Prostate gland (tissue), 2 donors: ENCODE results near the gene WDR83.

ENCODE experiments used
- POLR2A ChIP-seq: fragments of 450-650 bp; IDR thresholded peaks from one replicate; pipeline ENCODE4 v1.6.1; 2016; ENCODE audit warnings: antibody characterized with exemption, mild to moderate bottlenecking
- POLR2AphosphoS5 ChIP-seq: sonication (generic); formaldehyde crosslinking; IDR thresholded peaks from one replicate; pipeline ENCODE4 v1.6.1; 2017; ENCODE audit warnings: antibody characterized with exemption
- TF ChIP-seq, protein P1 (sequence below), 4 experiments: fragments of 200-600 bp in 2 of 4; fragments of 450-650 bp in 2 of 4; sonication (generic) in 2 of 4; IDR thresholded peaks; 1 replicate in 3 of 4; 2 replicates in 1 of 4; pipeline ENCODE4 v1.5.1; 2016 to 2019; ENCODE audit warnings: antibody characterized with exemption in 4 of 4, mild to moderate bottlenecking in 2 of 4, moderate library complexity in 2 of 4

DNA sequence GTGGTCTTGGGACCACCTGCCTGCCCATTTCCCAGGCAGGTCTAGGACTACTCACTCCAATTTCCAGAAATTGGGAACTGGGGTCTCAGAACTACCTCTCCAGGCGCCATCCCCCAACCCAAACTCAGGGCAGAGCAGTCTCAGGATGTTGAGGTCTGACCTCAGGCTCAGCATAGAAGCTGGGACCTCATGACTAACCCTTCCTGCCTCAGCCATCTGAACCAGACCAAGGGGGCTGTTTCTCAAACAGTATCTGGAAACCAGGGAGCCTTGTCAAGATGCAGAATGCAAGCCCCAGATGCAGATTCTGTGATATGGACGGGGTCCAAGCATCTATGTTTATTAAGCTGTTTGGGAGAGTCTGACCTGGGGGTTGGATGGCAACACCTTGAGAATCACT, 28.5 kb downstream of the WDR83 start:
- TF ChIP-seq, protein P1, sequence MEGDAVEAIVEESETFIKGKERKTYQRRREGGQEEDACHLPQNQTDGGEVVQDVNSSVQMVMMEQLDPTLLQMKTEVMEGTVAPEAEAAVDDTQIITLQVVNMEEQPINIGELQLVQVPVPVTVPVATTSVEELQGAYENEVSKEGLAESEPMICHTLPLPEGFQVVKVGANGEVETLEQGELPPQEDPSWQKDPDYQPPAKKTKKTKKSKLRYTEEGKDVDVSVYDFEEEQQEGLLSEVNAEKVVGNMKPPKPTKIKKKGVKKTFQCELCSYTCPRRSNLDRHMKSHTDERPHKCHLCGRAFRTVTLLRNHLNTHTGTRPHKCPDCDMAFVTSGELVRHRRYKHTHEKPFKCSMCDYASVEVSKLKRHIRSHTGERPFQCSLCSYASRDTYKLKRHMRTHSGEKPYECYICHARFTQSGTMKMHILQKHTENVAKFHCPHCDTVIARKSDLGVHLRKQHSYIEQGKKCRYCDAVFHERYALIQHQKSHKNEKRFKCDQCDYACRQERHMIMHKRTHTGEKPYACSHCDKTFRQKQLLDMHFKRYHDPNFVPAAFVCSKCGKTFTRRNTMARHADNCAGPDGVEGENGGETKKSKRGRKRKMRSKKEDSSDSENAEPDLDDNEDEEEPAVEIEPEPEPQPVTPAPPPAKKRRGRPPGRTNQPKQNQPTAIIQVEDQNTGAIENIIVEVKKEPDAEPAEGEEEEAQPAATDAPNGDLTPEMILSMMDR (IDR thresholded peaks at IDR 0.05) = no peak
- TF ChIP-seq POLR2A (no peak), POLR2AphosphoS5 (no peak)
